Suprapubic skin (tissue), 4 donors: ENCODE results near the gene ARID1B.

ENCODE experiments used
- EP300 ChIP-seq: sonication (generic); formaldehyde crosslinking; IDR thresholded peaks from one replicate; pipeline ENCODE4 v1.6.1; 2017; ENCODE audit warnings: antibody characterized with exemption
- POLR2A ChIP-seq, 2 donors: fragments of 450-650 bp; IDR thresholded peaks; one replicate each; pipeline ENCODE4 v1.6.1; 2017; ENCODE audit warnings: antibody characterized with exemption in 2 of 2, mild to moderate bottlenecking in 2 of 2, moderate library complexity in 2 of 2
- POLR2AphosphoS5 ChIP-seq, 3 donors: sonication (generic); formaldehyde crosslinking; IDR thresholded peaks; one replicate each; pipeline ENCODE4 v1.6.1; 2017; ENCODE audit warnings: antibody characterized with exemption in 3 of 3
- TF ChIP-seq, protein P1 (sequence below), 2 donors: fragments of 200-600 bp in 1 of 2; fragments of 450-650 bp in 1 of 2; sonication (generic) in 1 of 2; IDR thresholded peaks; one replicate each; pipeline ENCODE4 v1.5.1; 2016 to 2019; ENCODE audit warnings: antibody characterized with exemption in 2 of 2, mild to moderate bottlenecking in 1 of 2, moderate library complexity in 1 of 2

DNA sequence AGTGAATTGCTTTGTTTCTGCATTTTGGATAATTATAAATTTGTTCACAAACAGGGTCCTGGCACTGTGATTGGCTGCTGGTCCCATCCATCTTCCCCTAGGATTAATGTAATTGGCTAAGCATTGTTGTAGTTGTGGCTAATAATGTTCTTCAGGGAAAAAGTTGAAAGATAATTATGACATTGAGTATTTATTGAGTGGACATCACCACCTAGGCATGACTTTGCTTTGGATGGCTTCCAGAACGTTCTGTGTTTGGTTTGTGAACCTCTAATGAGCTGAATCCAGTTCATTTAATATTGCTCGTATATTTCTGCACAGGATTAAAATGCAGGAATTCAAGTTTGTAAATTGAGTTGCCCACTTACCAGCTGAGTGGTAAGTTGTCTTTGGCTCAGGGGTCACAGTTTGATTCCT lies 55.1 kb downstream of the ARID1B start:
- TF ChIP-seq, protein P1, sequence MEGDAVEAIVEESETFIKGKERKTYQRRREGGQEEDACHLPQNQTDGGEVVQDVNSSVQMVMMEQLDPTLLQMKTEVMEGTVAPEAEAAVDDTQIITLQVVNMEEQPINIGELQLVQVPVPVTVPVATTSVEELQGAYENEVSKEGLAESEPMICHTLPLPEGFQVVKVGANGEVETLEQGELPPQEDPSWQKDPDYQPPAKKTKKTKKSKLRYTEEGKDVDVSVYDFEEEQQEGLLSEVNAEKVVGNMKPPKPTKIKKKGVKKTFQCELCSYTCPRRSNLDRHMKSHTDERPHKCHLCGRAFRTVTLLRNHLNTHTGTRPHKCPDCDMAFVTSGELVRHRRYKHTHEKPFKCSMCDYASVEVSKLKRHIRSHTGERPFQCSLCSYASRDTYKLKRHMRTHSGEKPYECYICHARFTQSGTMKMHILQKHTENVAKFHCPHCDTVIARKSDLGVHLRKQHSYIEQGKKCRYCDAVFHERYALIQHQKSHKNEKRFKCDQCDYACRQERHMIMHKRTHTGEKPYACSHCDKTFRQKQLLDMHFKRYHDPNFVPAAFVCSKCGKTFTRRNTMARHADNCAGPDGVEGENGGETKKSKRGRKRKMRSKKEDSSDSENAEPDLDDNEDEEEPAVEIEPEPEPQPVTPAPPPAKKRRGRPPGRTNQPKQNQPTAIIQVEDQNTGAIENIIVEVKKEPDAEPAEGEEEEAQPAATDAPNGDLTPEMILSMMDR (IDR thresholded peaks at IDR 0.05), result no peak
- no peak for TF ChIP-seq POLR2AphosphoS5 (IDR thresholded peaks at IDR 0.05)
- TF ChIP-seq POLR2A (IDR thresholded peaks at IDR 0.05), result no peak
- TF ChIP-seq EP300, result no peak
